LNCAP (cell line): Measurements from ENCODE around the gene DMAC2.

Experiments used
- CTCF ChIP-seq: fragments of 450-650 bp; IDR thresholded peaks from 2 replicates; pipeline ENCODE4 v1.5.1; 2017; ENCODE audit warnings: mild to moderate bottlenecking

The DMAC2 gene

GRCh38 chr19:41426952-41427646 is 12.6 kb downstream of the DMAC2 start, which contains the start of gene B3GNT8:
Gene B3GNT8, minus strand, starts transcription at chr19:41427374. Its CDS starts 596 bp downstream, at chr19:41426778.
- TF ChIP-seq CTCF = no peak

GRCh38 chr19:41426116-41426841 is 13.4 kb downstream of the DMAC2 start:
- no peak for TF ChIP-seq CTCF

- no peak for TF ChIP-seq CTCF
Measured at GRCh38 chr19:41425174-41426115, 14.3 kb downstream of the DMAC2 start.

- no peak for TF ChIP-seq CTCF
Measured at GRCh38 chr19:41424335-41425173, 15.2 kb downstream of the DMAC2 start.

GRCh38 chr19:41422955-41423354 is 16.8 kb downstream of the DMAC2 start:
- no peak for TF ChIP-seq CTCF

GRCh38 chr19:41422456-41422855 is 17.3 kb downstream of the DMAC2 start:
- TF ChIP-seq CTCF = no peak

- TF ChIP-seq CTCF = no peak
Measured at GRCh38 chr19:41421973-41422372, 17.7 kb downstream of the DMAC2 start.
